Lower leg skin (tissue), 3 donors: ENCODE results near the gene CHPT1.

Experiments
- CTCF ChIP-seq, 3 donors: fragments of 450-650 bp; IDR thresholded peaks; one replicate each; pipeline ENCODE4 v1.5.1; 2016; ENCODE audit warnings: antibody characterized with exemption in 3 of 3, mild to moderate bottlenecking in 3 of 3, moderate library complexity in 2 of 3
- POLR2A ChIP-seq, 2 donors: fragments of 450-650 bp; IDR thresholded peaks; one replicate each; pipeline ENCODE4 v1.6.1; 2016 to 2017; ENCODE audit warnings: antibody characterized with exemption in 2 of 2, mild to moderate bottlenecking in 1 of 2, moderate library complexity in 1 of 2

GRCh38 chr12:101710288-101710687 lies 12.8 kb downstream of the CHPT1 start:
- TF ChIP-seq CTCF (IDR thresholded peaks at IDR 0.05) (no peak), POLR2A (IDR thresholded peaks at IDR 0.05) (no peak)
